ENCODE measurements around the gene TNS3. TPM values are rescaled to one million over a fixed set of nuclear protein-coding genes. Genes with fewer than 3 reads are reported as not detected.

The TNS3 gene
- total and polyA plus RNA-seq, 2 donors (not counting 3 experiments of a cell fraction or from before 2014, with no cell fraction given) = 10.4 to 45.1 TPM

DNA sequence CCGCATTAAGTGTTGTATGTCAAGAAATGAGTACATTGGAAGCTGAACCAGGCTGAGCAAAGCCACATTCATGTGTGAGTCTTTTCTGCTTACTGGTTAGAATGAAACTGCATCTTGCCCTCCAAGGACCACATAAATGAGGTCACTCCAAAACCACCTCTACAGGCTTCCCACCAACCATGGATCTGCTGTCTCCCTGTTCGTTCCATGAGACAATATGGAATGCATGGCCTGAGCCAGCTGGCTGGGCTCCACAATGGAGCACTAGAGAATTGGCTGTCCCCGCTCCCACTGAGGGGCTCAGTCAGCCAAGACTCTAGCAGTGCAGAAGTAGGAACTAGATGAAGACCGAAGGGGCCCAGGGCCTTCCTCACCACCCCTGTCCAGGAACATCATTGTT lies 120.8 kb downstream of the TNS3 start:
- no peaks in the 10 kb centered on the region for H3K36me3 ChIP-seq (ENCODE audit: control insufficient read depth in 2 of 2, extremely low read depth in 1 of 2, insufficient read depth in 2 of 2, low read length in 2 of 2)
- ChIA-PET CTCF (interaction anchor here (1.2 to 1.4 kb wide), 3 partner anchors 10 to 22 kb away, joined by 4 to 6 read pairs (median 5); no protein-coding TSS in a partner anchor), POLR2A (no interaction called here)
- H2AFZ ChIP-seq (ENCODE audit: low read depth, low read length) = no peak overlapping the region
- TF ChIP-seq, protein P1, sequence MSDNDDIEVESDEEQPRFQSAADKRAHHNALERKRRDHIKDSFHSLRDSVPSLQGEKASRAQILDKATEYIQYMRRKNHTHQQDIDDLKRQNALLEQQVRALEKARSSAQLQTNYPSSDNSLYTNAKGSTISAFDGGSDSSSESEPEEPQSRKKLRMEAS (IDR thresholded peaks at IDR 0.05; ENCODE audit: insufficient read depth, insufficient read length) = no peak
- TF ChIP-seq FOS (IDR thresholded peaks at IDR 0.05; ENCODE audit: borderline replicate concordance, insufficient read depth, low read length) (no peak), POLR2A (IDR thresholded peaks at IDR 0.05; ENCODE audit: low read depth, low read length) (no peak), POLR2AphosphoS5 (IDR thresholded peaks at IDR 0.05; ENCODE audit: insufficient read depth, low read depth, low read length) (no peak), GATA2 (IDR thresholded peaks at IDR 0.05; ENCODE audit: insufficient read depth, insufficient read length, low read depth, low read length) (no peak), JUN (IDR thresholded peaks at IDR 0.05; ENCODE audit: borderline replicate concordance, insufficient read depth, insufficient read length, low read depth) (no peak), MYC (IDR thresholded peaks at IDR 0.05; ENCODE audit: low read depth, low read length) (no peak), EZH2 (IDR thresholded peaks at IDR 0.05; ENCODE audit: borderline replicate concordance, low read depth, low read length, severe bottlenecking) (no peak)
- TF ChIP-seq, protein P2, sequence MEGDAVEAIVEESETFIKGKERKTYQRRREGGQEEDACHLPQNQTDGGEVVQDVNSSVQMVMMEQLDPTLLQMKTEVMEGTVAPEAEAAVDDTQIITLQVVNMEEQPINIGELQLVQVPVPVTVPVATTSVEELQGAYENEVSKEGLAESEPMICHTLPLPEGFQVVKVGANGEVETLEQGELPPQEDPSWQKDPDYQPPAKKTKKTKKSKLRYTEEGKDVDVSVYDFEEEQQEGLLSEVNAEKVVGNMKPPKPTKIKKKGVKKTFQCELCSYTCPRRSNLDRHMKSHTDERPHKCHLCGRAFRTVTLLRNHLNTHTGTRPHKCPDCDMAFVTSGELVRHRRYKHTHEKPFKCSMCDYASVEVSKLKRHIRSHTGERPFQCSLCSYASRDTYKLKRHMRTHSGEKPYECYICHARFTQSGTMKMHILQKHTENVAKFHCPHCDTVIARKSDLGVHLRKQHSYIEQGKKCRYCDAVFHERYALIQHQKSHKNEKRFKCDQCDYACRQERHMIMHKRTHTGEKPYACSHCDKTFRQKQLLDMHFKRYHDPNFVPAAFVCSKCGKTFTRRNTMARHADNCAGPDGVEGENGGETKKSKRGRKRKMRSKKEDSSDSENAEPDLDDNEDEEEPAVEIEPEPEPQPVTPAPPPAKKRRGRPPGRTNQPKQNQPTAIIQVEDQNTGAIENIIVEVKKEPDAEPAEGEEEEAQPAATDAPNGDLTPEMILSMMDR (IDR thresholded peaks at IDR 0.05; ENCODE audit: extremely low read depth in 1 of 2, insufficient read depth in 1 of 2, low read depth in 1 of 2, low read length in 2 of 2) = no peak
- no peak overlapping the region for H3K9ac ChIP-seq (replicated peaks; ENCODE audit: extremely low read depth, insufficient read depth, low read length)
- FAIRE-seq (no peak), DNase-seq (ENCODE audit: low read depth, low spot score) (no peak)
- H3K4me2 ChIP-seq (ENCODE audit: insufficient read depth, low read length) = no peak overlapping the region
- dilution Hi-C loops (cut with MboI; ENCODE audit: extremely low pct_ligation_motif_present, low sequenced_read_pairs) = no loop called here
- intact Hi-C loops (cut with micrococcal nuclease) = no loop called here
- H3K79me2 ChIP-seq (ENCODE audit: control insufficient read depth, insufficient read depth, low read length) = no peaks in the 10 kb centered on the region
- H4K20me1 ChIP-seq (replicated peaks; ENCODE audit: control insufficient read depth, extremely low read depth, insufficient read depth, low read length) = no peaks in the 10 kb centered on the region
- no peaks in the 10 kb centered on the region for H3K9me1 ChIP-seq (replicated peaks; ENCODE audit: control insufficient read depth, extremely low read depth, insufficient read depth, low read length)
- H3K4me3 ChIP-seq (replicated peaks in 1 of 3; ENCODE audit: insufficient read depth in 1 of 3, low read depth in 1 of 3, low read length in 3 of 3) = no peak overlapping the region
- no peaks in the 10 kb centered on the region for H3K27me3 ChIP-seq (ENCODE audit: control insufficient read depth in 2 of 2, insufficient read depth in 2 of 2, low read length in 2 of 2)
- H3K4me1 ChIP-seq (ENCODE audit: control insufficient read depth, extremely low read depth, insufficient read depth, low read length) = peaks cover 16% of the 10 kb centered on the region
- no peaks in the 10 kb centered on the region for H3K9me3 ChIP-seq (replicated peaks; ENCODE audit: control insufficient read depth, insufficient read depth, low read length)
- H3K27ac ChIP-seq (ENCODE audit: insufficient read depth, low read depth, low read length) = no peak overlapping the region
- no TSS peak for BruUV-seq (replicated peaks)

Data from endothelial cell of umbilical vein (primary cell).